ENCODE results near the gene SLC6A13. TPM values are rescaled to one million over a fixed set of nuclear protein-coding genes. Genes with fewer than 3 reads are reported as not detected.

Gene SLC6A13
- total RNA-seq, 1 donor from 2014 or later, result 0.79 TPM

GRCh38 chr12:172732-173161, 89.9 kb downstream of the SLC6A13 start:
- Histone ChIP-seq H3K4me3 (ENCODE audit: low read depth, low read length) (no peak overlapping the region), H3K27me3 (ENCODE audit: control insufficient read depth, insufficient read depth, low read length) (peaks cover 4% of the 10 kb centered on the region), H3K36me3 (ENCODE audit: control insufficient read depth, insufficient read depth, low read length) (no peaks in the 10 kb centered on the region)
- TF ChIP-seq CTCF (IDR thresholded peaks at IDR 0.05; ENCODE audit: insufficient read depth, low read length, severe bottlenecking), result no peak
- FAIRE-seq (no peak), DNase-seq (ENCODE audit: low read depth) (no peak)

- Histone ChIP-seq H3K4me3 (ENCODE audit: low read depth, low read length) (no peak overlapping the region), H3K27me3 (ENCODE audit: control insufficient read depth, insufficient read depth, low read length) (peaks cover 6% of the 10 kb centered on the region), H3K36me3 (ENCODE audit: control insufficient read depth, insufficient read depth, low read length) (no peaks in the 10 kb centered on the region)
- no peak for TF ChIP-seq CTCF (IDR thresholded peaks at IDR 0.05; ENCODE audit: insufficient read depth, low read length, severe bottlenecking)
- DNase-seq (ENCODE audit: low read depth) (no peak), FAIRE-seq (no peak)
These were observed 90.6 kb downstream of the SLC6A13 start for GRCh38 chr12:171743-172676.

- Histone ChIP-seq H3K36me3 (ENCODE audit: control insufficient read depth, insufficient read depth, low read length) (no peaks in the 10 kb centered on the region), H3K4me3 (ENCODE audit: low read depth, low read length) (no peak overlapping the region), H3K27me3 (ENCODE audit: control insufficient read depth, insufficient read depth, low read length) (peaks cover 6% of the 10 kb centered on the region)
- no peak for TF ChIP-seq CTCF (IDR thresholded peaks at IDR 0.05; ENCODE audit: insufficient read depth, low read length, severe bottlenecking)
- DNase-seq (ENCODE audit: low read depth) (no peak), FAIRE-seq (no peak)
These were observed 91.4 kb downstream of the SLC6A13 start for GRCh38 chr12:171276-171675.

Other genes starting within 250 kb of the SLC6A13 start
- gene IQSEC3, start 196.1 kb downstream of the SLC6A13 start, total RNA-seq, result not detected in 2 replicates
- gene SLC6A12, start 48.7 kb downstream of the SLC6A13 start, total RNA-seq, result 0.26 TPM in 1 of 2 replicates, not detected in the other
- gene KDM5A, start 126.5 kb upstream of the SLC6A13 start, total RNA-seq, result 35.5 and 50.1 TPM in 2 replicates
- gene CCDC77, start 138.8 kb upstream of the SLC6A13 start, total RNA-seq, result 1.7 and 1.8 TPM in 2 replicates
- 8.2 and 8.3 TPM in 2 replicates for gene B4GALNT3, start 197.1 kb upstream of the SLC6A13 start, total RNA-seq

All from bronchial epithelial cell (primary cell).